ENCODE data around the gene C6orf118.
A peak's percentile ranks its signal among the peaks of the same experiment; 100 is the strongest.

The C6orf118 gene

GRCh38 chr6:165249808-165250207 lies 59.6 kb downstream of the C6orf118 start:
- H3K4me3 ChIP-seq (ENCODE audit: low read length) = no peak overlapping the region
- no peak for DNase-seq (ENCODE audit: low read depth, low spot score)

GRCh38 chr6:165245701-165246100 lies 63.7 kb downstream of the C6orf118 start:
- no peak overlapping the region for H3K4me3 ChIP-seq (ENCODE audit: low read length)
- DNase-seq (ENCODE audit: low read depth, low spot score) = no peak

GRCh38 chr6:165245287-165245686 lies 64.1 kb downstream of the C6orf118 start:
- H3K4me3 ChIP-seq (ENCODE audit: low read length) = no peak overlapping the region
- DNase-seq (ENCODE audit: low read depth, low spot score) = peak; percentile 35

- no peak overlapping the region for H3K4me3 ChIP-seq (ENCODE audit: low read length)
- DNase-seq (ENCODE audit: low read depth, low spot score) = peak; percentile 75
These were observed 64.7 kb downstream of the C6orf118 start for GRCh38 chr6:165244524-165245247.

- no peak for DNase-seq (ENCODE audit: low read depth, low spot score)
- no peak overlapping the region for H3K4me3 ChIP-seq (ENCODE audit: low read length)
These were observed 65.6 kb downstream of the C6orf118 start for GRCh38 chr6:165243801-165244200.

- no peak overlapping the region for H3K4me3 ChIP-seq (ENCODE audit: low read length)
- no peak for DNase-seq (ENCODE audit: low read depth, low spot score)
These were observed 73.1 kb downstream of the C6orf118 start for GRCh38 chr6:165236326-165236725.

- DNase-seq (ENCODE audit: low read depth, low spot score) = no peak
- no peak overlapping the region for H3K4me3 ChIP-seq (ENCODE audit: low read length)
These were observed 76.5 kb downstream of the C6orf118 start for GRCh38 chr6:165232731-165233488.

GRCh38 chr6:165231581-165232561 lies 77.5 kb downstream of the C6orf118 start:
- no peak overlapping the region for H3K4me3 ChIP-seq (ENCODE audit: low read length)
- DNase-seq (ENCODE audit: low read depth, low spot score) = peak; percentile 46

GRCh38 chr6:165231177-165231576 lies 78.2 kb downstream of the C6orf118 start:
- no peak for DNase-seq (ENCODE audit: low read depth, low spot score)
- H3K4me3 ChIP-seq (ENCODE audit: low read length) = no peak overlapping the region
